ENCODE results near the gene POC1B.

GRCh38 chr12:89448526-89448925, 77.3 kb downstream of the POC1B start:
- TF ChIP-seq CTCF (conservative IDR thresholded peaks at IDR 0.05; ENCODE audit: low read depth, low read length) (no peak), EZH2 (IDR thresholded peaks at IDR 0.05; ENCODE audit: borderline replicate concordance, low read depth, low read length, poor library complexity, severe bottlenecking) (no peak)

All from A673 (cell line).